Head of caudate nucleus (tissue), 42 donors: Measurements from ENCODE around the gene DUSP22.

Experiments
- DNase-seq, 42 donors: peaks; one replicate each; pipeline versions ENCODE4 v3.0.0 to v3.0.0-alpha.2; 2020 to 2021; ENCODE audit warnings: mixed read lengths in 7 of 42
- intact Hi-C: fragments of 100-400 bp; cut with DNase I; formaldehyde crosslinking; loops from one replicate; pipeline ENCODE4 v1.15.0; 2022

The DUSP22 gene

DNA sequence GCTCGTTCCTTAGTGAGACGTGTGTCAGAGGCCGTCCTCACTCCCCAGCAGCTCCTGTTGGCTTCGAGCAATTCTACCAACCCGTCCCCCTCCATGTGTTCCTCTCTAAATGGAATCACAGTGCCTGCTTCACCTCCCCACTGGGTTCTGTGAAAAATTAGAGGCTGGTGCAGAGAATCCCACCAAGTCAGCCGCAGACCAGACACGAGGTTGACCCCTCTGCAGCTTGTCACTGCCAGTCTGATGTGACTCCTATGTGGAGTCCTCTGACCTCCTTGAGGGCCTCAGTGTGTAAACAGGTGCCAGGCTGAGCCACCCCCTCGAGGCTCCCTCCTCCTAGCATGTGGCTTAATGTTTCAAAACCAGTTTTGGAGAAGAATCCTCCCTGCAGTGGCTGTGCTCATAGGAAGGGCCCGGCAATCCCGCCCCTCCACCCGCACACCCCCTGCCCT lies 86.7 kb downstream of the DUSP22 start:
- intact Hi-C loops = no loop called here

DNA sequence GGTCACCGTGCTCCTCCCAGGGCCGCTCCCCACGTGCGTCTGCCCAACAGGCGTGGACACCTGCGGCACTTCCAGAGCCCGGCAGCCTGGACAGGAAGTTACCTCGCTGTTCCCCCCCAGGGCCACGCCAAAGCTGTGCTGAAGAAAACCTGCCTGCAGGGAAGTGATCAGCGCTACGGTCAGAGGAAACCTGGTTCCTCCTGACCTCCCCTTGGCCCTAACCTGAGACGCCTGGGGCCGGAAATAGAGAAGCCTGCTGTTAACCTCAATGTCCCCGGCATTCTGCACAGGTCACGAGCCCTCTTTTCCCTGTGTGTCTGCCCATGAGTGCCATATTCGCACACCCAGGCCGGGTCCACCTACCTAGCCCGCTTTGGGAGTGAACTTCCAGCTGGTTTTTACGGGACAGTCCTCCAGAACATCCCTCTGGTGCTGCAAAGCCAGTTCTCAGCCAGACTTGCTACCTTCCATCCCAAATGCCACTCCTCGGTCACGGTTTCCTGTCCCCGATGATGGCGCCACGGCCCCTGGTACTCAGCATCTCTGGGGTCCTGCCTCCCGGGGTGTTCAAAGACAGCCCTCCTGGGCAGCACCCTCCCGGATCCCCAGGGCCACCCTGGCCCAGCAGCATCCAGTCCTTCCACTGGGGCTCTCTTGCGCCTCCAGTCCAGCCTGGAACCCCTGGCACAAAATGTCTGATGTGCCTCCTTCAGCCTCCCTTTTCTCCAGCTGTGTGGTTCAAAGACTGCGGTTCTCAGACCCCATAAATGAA lies 87.3 kb downstream of the DUSP22 start:
- peak in 3 of 42 donors; percentile 14 to 38 (median 24) for DNase-seq
- intact Hi-C loops = no loop called here

More for the DNA sequence above, 86.7 kb downstream of the DUSP22 start:
- peak in 2 of 42 donors; percentile 15 to 25 for DNase-seq

DNA sequence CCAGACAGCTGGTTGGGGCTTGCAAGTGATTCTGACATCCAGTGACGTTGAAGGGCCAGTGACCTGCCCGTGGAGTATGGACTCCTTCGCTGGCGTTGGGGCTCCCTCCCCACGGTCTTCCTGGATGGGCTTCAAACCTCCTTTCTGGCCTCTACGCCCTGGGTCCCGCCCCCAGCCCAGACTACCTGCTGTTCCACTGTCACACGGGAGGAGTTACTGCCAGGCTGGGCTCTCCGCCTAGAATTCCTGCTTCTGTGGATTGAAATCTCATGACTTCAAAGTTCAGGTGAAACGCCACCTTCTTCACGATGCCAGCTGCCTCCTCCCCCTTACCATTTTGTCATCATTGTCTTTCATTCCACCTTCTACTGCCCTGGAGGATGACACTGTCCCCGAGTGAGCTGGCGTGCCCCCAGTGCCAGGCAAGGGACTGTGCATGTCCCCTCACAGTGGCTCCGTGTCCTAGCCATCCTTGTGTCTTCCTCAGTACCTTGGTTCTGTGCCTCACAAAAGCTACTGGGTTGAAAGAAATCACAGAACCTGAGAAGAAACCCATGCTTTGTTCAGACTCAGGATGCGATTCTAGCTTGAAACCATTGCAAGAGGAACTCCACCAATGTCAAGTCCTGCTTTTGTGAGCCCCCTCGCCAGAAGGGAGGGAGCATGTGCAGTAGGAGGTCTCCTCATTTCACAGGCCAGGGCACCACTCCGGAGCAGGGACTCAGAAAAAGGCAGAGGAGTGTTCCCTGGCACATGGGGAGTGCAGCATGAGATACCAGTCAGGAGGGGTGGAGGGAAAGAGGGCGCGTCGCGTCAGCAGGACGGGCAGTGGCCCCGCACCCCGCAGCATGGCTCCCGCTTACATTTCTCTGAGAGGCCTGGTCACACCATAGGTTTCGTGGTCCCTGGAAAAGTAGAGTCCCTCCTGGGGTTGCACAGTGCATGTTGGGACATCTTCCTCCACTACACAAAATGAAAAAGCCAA lies 88.2 kb downstream of the DUSP22 start:
- peak in 2 of 42 donors; percentile 2 to 37 for DNase-seq
- intact Hi-C loops = no loop called here

DNA sequence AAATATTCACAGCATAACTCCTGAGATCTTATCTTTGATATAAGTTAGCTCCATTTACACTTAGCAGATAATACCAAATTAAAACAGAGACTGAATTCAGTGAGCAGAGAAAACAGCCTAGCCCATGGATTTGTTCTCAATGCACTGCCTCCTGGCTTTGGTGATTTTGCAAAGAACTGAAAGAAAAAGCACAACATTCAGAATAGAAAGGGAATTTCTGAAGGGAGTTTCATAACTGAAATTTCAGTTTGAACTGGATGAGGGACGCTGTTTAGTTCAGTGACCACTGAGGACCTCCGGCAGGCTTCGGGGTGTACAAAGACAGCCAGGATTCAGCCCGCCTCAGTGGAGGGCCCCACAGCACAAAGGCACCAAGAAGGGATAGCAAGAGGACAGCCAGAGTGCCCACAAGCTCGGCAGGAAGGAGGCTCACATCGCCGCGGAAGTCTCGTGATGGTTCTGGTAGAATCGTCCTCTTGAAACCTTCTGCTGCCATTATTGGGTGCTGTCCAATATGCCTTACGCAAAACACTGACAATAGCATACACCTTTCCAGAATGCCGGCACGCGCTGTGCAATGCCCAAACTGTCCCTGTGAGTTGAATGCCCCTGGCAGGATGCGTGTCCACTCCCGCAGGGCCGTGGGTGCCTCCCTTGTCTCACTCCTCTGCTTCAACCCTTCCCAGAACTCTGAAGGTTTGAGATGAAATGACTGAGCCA lies 89.6 kb downstream of the DUSP22 start:
- intact Hi-C loops = no loop called here
- DNase-seq = no peak

DNA sequence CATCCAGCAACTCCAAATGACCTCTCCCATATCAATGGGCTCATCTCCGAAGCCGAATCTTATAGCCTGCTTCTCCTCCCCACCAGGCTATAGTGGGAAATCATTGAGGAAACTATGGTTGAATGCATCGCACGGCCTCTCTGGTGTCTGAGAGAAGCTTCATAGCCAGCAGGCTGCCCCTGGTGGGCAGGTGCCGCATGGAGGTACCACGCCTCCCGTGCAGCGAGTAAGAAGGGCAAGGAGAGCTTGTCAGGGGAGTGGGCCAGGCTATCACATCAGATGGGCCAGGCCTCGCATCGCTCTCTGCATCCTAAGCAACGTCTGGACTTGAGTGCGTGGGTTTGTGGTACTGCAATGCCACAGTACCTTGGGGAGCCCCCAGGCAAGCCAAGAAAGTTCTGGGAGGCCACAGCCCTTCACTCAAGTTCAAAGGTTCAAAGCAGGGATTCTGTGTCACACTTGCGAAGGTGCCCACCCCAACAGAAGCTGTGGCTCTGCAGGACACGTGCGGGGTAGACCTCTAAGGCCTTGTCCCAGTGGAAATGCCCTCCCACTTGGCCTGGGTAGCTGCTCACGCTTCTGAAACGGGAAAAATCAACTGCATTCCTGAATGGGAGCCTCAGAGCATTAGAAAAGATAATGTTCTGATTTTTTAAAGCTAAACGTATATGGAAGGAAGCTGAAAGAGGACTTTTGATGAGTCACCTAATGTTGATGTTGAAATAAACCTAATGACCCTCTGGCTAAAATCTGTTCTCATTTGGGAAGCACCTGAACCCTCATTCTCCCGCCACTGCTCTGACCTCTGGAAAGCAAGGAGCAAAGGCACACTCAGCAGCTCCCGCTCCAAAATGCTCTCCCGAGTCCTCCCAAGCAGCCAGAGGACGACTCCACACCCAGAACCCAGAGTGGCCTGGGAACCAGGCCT lies 90.9 kb downstream of the DUSP22 start:
- DNase-seq = peak in 1 of 42 donors; percentile 1
- intact Hi-C loops = no loop called here

DNA sequence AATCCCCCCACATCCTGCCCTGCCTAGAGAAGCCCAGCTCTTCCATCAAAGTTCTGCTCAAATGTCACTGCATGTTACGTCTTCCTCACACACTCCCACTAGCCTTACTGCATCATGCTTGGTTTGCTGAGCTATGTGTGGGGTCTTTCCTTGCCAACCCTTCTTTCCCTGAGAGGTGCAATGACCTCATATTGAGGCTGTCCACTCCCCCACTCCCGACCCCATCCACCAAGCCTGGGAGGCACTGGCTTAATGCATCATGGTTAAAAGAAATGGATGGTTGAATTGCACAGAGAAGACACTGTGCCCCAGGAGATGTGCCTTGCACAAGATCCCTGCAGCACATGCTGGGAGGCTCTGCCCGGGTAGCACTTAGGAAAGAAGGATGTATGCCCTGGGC lies 91.6 kb downstream of the DUSP22 start:
- intact Hi-C loops = no loop called here
- DNase-seq = peak in 1 of 42 donors; percentile 0

DNA sequence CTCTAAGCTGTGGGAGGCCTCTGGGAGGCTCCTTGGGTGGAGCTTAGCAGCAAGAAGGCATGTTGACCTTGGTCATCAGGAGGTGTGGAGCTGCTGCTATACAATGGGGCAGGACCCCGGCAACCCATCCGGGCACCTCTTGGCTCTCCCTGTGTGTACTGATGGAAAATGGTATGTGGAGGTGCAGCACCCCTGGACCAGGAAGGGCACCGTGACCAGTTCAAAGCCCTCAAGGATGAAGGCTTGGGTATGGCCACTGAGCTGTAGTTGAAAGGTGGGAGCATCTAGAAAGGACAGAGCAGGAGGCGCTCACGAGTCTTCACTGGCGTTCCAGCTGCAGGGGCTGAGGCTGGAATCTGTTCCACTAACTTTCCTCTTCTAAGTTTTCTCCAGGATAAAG lies 92.6 kb downstream of the DUSP22 start:
- peak in 1 of 42 donors; percentile 12 for DNase-seq
- intact Hi-C loops = no loop called here

DNA sequence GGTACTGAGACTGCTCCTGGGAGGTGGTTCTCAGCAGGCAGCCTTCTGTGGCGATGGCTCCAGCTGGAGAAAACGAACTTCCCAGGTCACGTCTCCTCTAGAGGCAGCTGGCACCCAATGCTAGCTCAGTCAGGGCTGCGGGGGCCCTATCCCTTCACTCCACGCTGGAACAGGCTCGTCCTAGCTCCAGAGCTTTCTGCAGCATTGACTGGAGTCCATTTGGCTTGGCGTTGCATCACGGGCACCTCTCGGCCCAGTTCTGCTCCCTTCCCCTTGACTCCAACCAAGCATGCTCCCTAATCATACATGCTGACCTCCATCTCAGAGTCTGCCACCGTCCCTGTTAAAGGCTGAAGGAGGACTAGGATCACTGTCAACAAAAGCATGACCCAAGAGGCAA lies 93.3 kb downstream of the DUSP22 start:
- DNase-seq = no peak
- intact Hi-C loops = no loop called here

DNA sequence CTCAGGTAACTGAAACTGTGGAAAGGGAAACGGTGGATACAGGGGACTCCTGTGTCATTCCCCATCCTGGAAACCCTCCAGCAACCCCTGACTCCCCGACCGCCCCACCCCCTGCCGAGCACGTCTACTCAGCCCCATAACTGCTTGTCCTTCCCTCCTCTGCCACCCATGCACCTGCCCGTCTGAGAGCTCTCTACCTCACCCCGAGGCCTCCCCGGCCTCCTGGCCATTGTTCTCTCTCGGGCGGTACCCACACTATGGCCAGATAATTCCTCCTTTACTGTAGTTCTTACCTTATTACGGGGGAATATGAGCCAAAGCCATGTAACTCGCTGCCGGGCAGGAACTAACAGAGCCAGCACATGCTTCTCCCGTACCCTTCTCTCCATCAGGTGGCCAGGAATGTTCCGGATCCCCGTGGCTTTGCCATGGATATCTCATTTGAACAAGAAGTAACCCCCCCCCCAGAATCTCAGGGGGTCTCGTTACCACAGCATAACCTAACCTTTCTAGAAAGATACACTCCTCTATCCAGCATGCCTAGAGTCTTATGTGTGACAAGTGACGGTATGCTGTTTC lies 94.5 kb downstream of the DUSP22 start:
- intact Hi-C loops = no loop called here
- no peak for DNase-seq

DNA sequence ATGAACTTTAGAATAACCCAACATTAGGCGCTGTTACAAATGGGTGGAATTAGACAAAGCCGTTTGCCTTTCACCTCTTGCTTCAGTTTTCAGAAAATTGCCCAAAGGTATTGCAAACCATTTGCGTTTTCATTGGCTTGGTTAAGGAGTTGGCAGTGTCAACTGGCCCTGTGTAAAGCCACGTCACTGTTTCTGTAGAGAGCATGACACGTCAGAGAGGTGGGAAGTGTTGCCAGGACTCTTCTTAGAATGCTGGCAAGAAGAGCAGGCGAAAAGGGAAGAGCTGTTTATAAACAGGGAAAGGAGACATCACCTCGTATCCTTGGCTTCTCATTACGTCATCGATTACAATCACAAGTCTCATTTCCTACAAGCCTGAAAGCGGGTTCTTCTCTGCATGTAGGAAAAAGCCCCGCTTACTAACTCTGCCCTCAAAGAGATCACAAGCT lies 95.0 kb downstream of the DUSP22 start:
- DNase-seq = peak in 1 of 42 donors; percentile 2
- intact Hi-C loops = no loop called here

DNA sequence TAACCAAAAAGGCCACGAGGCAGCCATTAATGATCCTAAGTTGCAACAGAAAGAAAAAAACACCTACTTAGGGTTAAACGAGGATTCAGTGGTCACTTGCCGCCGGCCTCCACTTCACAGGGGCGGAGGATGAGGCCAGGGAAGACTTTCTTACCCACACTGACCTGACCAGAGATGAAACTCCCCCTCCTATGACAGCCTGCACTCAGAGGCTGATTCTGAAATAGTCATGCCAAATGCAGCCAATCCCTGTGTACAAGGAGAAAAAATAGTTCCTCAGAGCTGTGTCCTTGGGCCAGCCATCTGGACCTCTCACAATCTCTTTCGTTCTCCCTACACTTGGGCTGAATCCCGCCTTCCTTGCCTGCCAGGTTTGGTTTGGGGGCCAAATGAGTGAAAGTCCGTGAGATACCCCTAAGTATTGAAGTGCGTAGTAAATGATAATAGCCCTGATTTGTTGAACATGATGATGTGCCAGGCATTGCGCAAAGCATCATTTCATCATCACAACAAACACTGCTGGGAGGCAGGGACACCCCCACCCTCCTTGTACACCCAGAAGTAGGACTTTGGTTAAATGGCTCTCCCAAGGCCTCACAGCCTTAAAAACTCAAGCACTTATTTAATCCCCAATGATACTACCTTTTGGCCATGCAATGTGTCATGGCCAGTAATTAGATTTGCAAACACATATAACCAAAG lies 96.1 kb downstream of the DUSP22 start:
- DNase-seq = no peak
- intact Hi-C loops = no loop called here

DNA sequence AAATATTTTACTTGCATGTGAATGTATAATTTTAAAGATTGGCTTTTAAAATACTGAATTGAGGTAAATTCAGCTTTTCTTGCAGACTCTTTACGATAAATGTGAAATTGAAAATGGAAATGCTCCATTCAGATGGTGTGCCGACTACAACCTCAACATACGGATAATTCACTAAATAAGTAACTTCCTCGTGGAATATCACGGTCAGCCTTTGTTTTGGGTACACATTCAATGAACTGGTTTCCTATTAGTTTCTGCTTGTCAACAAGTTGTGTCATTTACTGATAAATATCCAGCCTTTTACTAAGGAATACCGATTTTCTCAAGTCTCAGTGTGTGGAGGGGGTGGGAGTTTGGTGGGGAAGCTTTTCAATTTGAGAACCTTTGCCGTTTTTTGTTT lies 96.9 kb downstream of the DUSP22 start:
- DNase-seq = no peak
- intact Hi-C loops = no loop called here

DNA sequence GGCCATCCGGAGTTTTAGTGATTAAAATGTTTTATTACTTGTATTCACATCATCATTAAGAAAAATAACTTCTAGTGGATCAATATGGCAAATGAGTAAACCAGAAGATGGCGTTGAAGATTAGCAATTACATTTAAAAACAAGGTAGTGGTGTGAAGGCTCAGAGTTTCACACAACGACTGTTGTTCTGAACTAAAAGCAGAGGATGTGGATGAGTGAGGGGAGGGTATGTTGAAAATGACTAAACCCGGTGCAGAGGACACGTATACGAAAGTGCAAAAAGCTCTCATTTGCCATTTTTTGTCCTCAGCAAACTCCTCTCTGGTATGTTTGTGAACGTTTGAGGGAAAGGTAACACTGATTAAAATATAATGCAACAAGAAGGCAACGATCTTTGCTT lies 97.3 kb downstream of the DUSP22 start:
- peak in 1 of 42 donors; percentile 10 for DNase-seq
- intact Hi-C loops = no loop called here

DNA sequence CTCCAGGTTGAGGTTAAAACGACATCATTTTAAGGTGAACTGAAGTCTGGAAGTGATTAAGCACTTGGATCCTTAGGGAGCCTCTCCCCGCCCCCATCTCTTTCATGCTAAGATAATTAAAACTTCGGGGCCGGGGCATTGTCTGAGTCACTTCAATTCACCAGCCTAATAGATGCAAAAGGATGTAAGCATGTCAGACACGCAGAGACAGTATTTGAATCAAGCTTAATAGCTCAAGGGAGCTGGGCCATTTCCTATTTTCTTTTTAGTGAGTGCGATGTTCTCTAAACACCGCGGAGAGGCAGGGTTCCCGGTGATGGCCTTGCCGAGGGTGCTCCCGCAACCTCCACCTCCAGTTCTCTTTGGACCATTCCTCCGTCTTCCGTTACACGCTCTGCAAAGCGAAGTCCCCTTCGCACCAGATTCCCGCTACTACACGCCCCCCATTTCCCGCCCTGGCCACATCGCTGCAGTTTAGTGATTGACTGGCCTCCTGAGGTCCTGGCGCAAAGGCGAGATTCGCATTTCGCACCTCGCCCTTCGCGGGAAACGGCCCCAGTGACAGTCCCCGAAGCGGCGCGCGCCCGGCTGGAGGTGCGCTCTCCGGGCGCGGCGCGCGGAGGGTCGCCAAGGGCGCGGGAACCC lies 98.7 kb downstream of the DUSP22 start:
- DNase-seq = peak in 1 of 42 donors; percentile 35
- intact Hi-C loops = no loop called here

DNA sequence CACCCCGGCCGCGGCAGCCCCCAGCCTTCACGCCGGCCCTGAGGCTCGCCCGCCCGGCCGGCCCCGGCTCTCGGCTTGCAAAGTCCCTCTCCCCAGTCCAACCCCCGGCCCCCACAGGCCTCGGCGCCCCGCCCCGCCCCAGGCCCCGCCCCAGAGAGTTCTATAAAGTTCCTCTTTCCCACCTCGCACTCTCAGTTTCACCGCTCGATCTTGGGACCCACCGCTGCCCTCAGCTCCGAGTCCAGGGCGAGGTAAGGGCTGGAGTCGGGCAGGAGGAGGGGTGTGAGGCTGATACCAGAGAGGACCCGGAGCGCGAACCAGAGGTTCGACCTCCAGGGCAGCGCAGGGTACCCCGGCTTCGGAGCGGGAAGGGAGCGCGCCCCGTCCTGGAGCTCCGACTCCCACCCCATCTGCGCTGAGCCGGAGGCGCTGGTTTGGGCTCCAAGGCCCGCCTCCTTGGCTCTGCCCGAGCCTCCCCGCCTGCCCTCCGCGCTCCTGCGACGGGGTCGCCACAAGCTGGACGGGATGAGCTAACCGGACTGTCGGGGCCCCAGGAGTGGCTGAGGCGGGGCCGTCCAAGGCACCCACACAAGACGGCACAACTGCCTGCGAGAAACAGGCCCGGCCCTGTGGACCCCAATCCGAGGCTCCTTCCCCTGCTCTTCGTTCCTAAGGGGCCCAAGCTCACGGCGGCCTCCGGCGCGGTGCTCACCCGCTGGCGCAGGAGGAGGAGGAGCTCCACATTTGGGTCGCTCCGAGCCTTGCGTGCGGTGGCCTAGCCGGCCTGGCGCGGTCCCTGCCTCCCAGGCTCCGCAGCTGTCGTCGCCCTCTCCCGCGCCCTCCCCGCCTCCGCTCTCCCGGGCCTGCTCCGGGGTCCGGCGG lies 99.5 kb downstream of the DUSP22 start, which contains the start of gene IRF4:
Gene IRF4, plus strand, starts transcription at position 194 of the 882 bp plus-strand sequence. CDS start 1,401 bp downstream, outside the sequence.
- intact Hi-C loops = no loop called here
- peak in 2 of 42 donors; percentile 30 to 34 for DNase-seq
